ENCODE results near the gene USH1G. TPM values are rescaled to one million over a fixed set of nuclear protein-coding genes. Genes with fewer than 3 reads are reported as not detected.

Gene USH1G
- polyA plus RNA-seq, 1 donor from 2014 or later: not detected

DNA sequence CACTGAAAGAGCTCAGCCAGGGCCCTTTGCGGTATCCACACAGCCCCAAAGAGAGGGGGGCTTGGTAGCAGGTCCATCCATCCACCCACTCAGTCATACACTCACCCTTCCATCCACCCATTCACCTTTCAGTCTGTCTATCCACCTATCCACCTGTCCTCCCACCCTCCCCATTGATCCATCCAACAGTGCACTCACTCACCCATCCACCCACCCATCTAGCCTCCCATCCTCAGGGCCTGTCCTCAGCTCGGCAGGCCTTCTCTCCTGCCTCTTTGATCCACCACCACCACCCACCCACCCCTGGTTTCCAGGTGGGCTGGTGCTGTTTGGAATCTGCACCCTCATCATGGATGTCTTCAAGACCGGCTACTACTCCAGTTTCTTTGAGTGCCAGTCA, 2.2 kb upstream of the USH1G start:
- Histone ChIP-seq H4K20me1 (ENCODE audit: insufficient read depth) (no peaks in the 10 kb centered on the region), H3K9ac (ENCODE audit: low read length) (no peak overlapping the region), H3K9me2 (ENCODE audit: insufficient read depth, low read length) (no peaks in the 10 kb centered on the region), H3K27me3 (ENCODE audit: insufficient read depth, low read depth, low read length) (peaks cover 64% of the 10 kb centered on the region), H3K4me3 (ENCODE audit: low read length) (no peak overlapping the region), H2AFZ (ENCODE audit: low read depth, low read length) (no peak overlapping the region), H3K27ac (ENCODE audit: low read length) (no peak overlapping the region), H3K9me3 (ENCODE audit: low read length) (no peaks in the 10 kb centered on the region), H3K36me3 (ENCODE audit: insufficient read depth, low read length) (no peaks in the 10 kb centered on the region), H3K4me2 (ENCODE audit: low read length) (no peak overlapping the region), H3F3A (ENCODE audit: insufficient read depth, low read length, poor library complexity, severe bottlenecking) (no peaks in the 10 kb centered on the region), H3K79me2 (replicated peaks; ENCODE audit: insufficient read depth, low read length) (no peaks in the 10 kb centered on the region)
- TF ChIP-seq MXI1 (conservative IDR thresholded peaks at IDR 0.05; ENCODE audit: poor library complexity, severe bottlenecking) (no peak), TAF1 (IDR thresholded peaks at IDR 0.05; ENCODE audit: low read depth) (no peak), EP300 (conservative IDR thresholded peaks at IDR 0.05; ENCODE audit: poor library complexity, severe bottlenecking) (no peak), EZH2 (IDR thresholded peaks at IDR 0.05; ENCODE audit: borderline replicate concordance, insufficient read depth, low read length, poor library complexity, severe bottlenecking) (no peak), SMC3 (conservative IDR thresholded peaks at IDR 0.05; ENCODE audit: poor library complexity) (no peak), RAD21 (conservative IDR thresholded peaks at IDR 0.05) (no peak), POLR2AphosphoS5 (IDR thresholded peaks at IDR 0.05) (no peak)
- TF ChIP-seq, protein P1, sequence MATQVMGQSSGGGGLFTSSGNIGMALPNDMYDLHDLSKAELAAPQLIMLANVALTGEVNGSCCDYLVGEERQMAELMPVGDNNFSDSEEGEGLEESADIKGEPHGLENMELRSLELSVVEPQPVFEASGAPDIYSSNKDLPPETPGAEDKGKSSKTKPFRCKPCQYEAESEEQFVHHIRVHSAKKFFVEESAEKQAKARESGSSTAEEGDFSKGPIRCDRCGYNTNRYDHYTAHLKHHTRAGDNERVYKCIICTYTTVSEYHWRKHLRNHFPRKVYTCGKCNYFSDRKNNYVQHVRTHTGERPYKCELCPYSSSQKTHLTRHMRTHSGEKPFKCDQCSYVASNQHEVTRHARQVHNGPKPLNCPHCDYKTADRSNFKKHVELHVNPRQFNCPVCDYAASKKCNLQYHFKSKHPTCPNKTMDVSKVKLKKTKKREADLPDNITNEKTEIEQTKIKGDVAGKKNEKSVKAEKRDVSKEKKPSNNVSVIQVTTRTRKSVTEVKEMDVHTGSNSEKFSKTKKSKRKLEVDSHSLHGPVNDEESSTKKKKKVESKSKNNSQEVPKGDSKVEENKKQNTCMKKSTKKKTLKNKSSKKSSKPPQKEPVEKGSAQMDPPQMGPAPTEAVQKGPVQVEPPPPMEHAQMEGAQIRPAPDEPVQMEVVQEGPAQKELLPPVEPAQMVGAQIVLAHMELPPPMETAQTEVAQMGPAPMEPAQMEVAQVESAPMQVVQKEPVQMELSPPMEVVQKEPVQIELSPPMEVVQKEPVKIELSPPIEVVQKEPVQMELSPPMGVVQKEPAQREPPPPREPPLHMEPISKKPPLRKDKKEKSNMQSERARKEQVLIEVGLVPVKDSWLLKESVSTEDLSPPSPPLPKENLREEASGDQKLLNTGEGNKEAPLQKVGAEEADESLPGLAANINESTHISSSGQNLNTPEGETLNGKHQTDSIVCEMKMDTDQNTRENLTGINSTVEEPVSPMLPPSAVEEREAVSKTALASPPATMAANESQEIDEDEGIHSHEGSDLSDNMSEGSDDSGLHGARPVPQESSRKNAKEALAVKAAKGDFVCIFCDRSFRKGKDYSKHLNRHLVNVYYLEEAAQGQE (IDR thresholded peaks at IDR 0.05; ENCODE audit: borderline replicate concordance): no peak
- TF ChIP-seq, protein P2, sequence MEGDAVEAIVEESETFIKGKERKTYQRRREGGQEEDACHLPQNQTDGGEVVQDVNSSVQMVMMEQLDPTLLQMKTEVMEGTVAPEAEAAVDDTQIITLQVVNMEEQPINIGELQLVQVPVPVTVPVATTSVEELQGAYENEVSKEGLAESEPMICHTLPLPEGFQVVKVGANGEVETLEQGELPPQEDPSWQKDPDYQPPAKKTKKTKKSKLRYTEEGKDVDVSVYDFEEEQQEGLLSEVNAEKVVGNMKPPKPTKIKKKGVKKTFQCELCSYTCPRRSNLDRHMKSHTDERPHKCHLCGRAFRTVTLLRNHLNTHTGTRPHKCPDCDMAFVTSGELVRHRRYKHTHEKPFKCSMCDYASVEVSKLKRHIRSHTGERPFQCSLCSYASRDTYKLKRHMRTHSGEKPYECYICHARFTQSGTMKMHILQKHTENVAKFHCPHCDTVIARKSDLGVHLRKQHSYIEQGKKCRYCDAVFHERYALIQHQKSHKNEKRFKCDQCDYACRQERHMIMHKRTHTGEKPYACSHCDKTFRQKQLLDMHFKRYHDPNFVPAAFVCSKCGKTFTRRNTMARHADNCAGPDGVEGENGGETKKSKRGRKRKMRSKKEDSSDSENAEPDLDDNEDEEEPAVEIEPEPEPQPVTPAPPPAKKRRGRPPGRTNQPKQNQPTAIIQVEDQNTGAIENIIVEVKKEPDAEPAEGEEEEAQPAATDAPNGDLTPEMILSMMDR (IDR thresholded peaks at IDR 0.05; ENCODE audit: poor library complexity, severe bottlenecking): no peak

DNA sequence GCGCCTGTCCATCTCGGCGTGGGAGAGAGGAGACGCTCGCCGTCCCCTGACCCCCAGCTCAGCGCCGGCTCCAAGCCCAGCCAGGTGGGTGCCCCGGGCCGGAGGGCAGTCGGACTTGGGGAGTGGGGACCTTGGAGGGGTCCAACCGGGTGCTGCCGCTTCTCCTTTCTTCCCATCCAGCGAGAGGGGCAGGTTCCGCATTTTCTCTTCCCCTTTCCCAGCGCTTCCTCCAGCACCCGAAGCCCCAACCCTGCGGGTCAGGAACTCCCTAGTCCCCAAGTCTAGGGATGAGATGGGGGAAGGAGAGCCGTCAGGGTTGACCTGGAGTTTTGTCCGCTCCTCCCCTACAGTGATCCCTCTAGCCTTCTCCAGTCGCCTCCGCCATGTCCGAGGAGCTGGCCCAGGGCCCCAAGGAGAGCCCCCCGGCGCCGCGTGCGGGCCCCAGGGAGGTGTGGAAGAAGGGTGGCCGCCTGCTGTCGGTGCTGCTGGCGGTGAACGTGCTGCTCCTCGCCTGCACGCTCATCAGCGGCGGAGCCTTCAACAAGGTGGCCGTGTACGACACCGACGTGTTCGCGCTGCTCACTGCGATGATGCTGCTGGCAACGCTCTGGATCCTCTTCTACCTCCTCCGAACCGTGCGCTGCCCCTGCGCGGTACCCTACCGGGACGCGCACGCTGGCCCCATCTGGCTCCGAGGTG, 1.3 kb upstream of the USH1G start, which contains the start of gene OTOP2:
Gene OTOP2, plus strand, starts transcription at position 24 of the 699 bp plus-strand sequence. Its CDS starts 360 bp downstream, at position 384.
- no peaks in the 10 kb centered on the region for H4K20me1 ChIP-seq (ENCODE audit: insufficient read depth)
- peak within 1 kb of the TSS; percentile 56 for H3K4me3 ChIP-seq (ENCODE audit: low read length)

More for the DNA sequence above, 1.3 kb upstream of the USH1G start, which contains the start of gene OTOP2:
- Histone ChIP-seq H3K36me3 (ENCODE audit: insufficient read depth, low read length) (no peaks in the 10 kb centered on the region), H2AFZ (ENCODE audit: low read depth, low read length) (no peak within 1 kb of the TSS), H3K27me3 (ENCODE audit: insufficient read depth, low read depth, low read length) (peaks cover 64% of the 10 kb centered on the region), H3K79me2 (replicated peaks; ENCODE audit: insufficient read depth, low read length) (no peaks in the 10 kb centered on the region), H3K4me2 (ENCODE audit: low read length) (no peak within 1 kb of the TSS), H3F3A (ENCODE audit: insufficient read depth, low read length, poor library complexity, severe bottlenecking) (no peaks in the 10 kb centered on the region), H3K9me3 (ENCODE audit: low read length) (no peaks in the 10 kb centered on the region), H3K9ac (ENCODE audit: low read length) (no peak within 1 kb of the TSS), H3K27ac (ENCODE audit: low read length) (no peak within 1 kb of the TSS), H3K9me2 (ENCODE audit: insufficient read depth, low read length) (no peaks in the 10 kb centered on the region)
- TF ChIP-seq POLR2AphosphoS5 (IDR thresholded peaks at IDR 0.05): peak; percentile 41
- TF ChIP-seq EP300 (conservative IDR thresholded peaks at IDR 0.05; ENCODE audit: poor library complexity, severe bottlenecking): no peak
- TF ChIP-seq EZH2 (IDR thresholded peaks at IDR 0.05; ENCODE audit: borderline replicate concordance, insufficient read depth, low read length, poor library complexity, severe bottlenecking): peak; percentile 51

All from neural cell (in vitro differentiated cells).